ENCODE measurements around the gene VSIG8. TPM values are rescaled to one million over a fixed set of nuclear protein-coding genes. Genes with fewer than 3 reads are reported as not detected.

The VSIG8 gene
- total and polyA plus RNA-seq, 8 donors, result 0.16 to 0.27 TPM; not detected in 6

DNA sequence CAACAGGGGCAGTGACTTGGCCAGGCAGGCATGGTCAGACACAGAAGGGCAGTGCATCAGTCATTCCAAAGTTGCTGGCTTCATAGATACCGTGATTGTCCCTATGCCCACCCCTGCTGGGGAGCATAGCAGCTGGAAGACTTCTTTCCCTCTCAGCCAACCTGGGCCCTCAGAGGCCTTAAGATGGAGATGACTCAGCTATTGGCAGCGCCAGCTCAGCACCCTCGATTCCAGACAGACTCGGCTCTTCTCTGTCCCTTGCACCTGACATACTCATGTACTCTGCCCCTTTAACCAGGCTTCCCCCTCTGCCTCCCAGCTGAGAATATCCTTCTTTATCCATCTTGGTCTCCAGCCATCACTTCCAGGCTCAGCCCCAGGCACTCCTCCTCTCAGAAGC is 19.0 kb downstream of the VSIG8 start:
- intact Hi-C loops (cut with DNase I), result no loop called here

DNA sequence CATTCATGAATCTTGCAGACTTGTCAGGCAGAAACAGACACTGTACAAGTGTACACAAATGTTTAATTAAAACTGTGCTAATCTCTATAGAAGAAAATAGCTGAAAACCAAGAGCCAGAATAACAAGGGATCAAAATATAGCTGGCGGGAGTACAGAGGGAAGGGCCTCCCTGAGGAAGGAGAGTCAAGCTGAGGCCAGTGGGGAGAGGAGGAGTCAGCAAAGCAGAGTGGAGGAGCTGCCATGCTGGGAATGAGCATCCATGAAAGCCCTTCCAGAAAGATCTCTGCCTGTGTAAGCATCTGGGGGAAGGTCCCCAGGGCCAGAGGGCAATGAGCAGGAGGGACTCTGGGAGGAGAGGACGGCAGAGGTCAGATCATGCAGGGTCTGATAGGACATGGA is 20.7 kb downstream of the VSIG8 start:
- 87 to 97% methylated on average over 2 of the region's 2 CpGs for WGBS, 2 donors
- DNase-seq (no peak), FAIRE-seq (no peak)

More for the DNA sequence above, 19.0 kb downstream of the VSIG8 start:
- Histone ChIP-seq H3K27me3 (no peaks in the 10 kb centered on the region), H3K4me3 (no peak overlapping the region), H3K36me3 (no peaks in the 10 kb centered on the region), H3K9me3 (no peaks in the 10 kb centered on the region), H3K4me1 (no peaks in the 10 kb centered on the region), H3K27ac (no peak overlapping the region)
- TF ChIP-seq, protein P1, sequence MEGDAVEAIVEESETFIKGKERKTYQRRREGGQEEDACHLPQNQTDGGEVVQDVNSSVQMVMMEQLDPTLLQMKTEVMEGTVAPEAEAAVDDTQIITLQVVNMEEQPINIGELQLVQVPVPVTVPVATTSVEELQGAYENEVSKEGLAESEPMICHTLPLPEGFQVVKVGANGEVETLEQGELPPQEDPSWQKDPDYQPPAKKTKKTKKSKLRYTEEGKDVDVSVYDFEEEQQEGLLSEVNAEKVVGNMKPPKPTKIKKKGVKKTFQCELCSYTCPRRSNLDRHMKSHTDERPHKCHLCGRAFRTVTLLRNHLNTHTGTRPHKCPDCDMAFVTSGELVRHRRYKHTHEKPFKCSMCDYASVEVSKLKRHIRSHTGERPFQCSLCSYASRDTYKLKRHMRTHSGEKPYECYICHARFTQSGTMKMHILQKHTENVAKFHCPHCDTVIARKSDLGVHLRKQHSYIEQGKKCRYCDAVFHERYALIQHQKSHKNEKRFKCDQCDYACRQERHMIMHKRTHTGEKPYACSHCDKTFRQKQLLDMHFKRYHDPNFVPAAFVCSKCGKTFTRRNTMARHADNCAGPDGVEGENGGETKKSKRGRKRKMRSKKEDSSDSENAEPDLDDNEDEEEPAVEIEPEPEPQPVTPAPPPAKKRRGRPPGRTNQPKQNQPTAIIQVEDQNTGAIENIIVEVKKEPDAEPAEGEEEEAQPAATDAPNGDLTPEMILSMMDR (IDR thresholded peaks at IDR 0.05), result no peak
- ATAC-seq, result no peak
- DNase-seq, result no peak
- 86 to 87% methylated on average over 4 of the region's 4 CpGs for WGBS, 2 donors
- no peak for FAIRE-seq

DNA sequence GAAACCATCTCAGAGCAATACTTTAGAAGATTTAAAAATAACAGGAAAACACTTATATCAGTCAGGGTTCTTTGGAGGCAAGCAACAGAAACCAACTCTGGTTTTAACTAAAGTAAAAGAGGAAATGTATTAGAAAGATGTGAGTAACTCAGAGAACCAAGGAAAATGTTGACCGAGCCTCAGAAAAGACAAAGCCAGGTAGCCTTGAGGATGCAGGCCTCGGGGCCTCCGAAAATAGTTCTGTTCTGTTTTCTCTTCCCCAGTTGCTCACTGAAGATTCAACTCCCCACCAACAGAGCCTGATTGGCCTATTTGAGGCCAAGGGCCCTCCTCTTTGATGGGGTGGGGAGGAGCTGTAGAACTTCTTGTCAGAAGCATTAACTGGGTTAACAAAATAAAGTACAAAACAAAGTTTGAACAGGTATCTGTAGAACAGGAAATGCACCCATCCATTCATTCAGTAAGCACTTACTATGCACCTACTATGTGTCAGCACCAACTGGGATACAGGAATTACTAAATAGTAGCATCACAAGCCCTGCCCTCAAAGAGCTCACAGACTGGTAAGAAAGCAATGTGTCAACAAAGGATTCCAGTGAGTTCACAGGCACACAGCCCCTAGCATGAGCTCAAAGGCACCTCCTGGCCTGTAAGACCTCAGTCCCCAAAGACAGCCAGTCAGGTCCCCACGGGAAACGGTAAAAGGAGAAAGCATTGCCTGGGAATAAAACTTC is 23.2 kb downstream of the VSIG8 start:
- intact Hi-C loops (cut with DNase I), result no loop called here
- no peaks in the 10 kb centered on the region for H3K4me1 ChIP-seq
- H3K27ac ChIP-seq, result no peak overlapping the region
- H3K27me3 ChIP-seq, result no peaks in the 10 kb centered on the region
- TF ChIP-seq, protein P1 (IDR thresholded peaks at IDR 0.05), result no peak
- no peak for DNase-seq
- no peak overlapping the region for H3K4me3 ChIP-seq
- H3K36me3 ChIP-seq, result no peaks in the 10 kb centered on the region
- ATAC-seq, result no peak
- FAIRE-seq, result no peak
- WGBS, 2 donors, result 90 to 95% methylated on average over 5 of the region's 5 CpGs
- H3K9me3 ChIP-seq, result no peaks in the 10 kb centered on the region

More for the DNA sequence above, 20.7 kb downstream of the VSIG8 start:
- TF ChIP-seq, protein P1 (IDR thresholded peaks at IDR 0.05), result no peak
- Histone ChIP-seq H3K36me3 (no peaks in the 10 kb centered on the region), H3K27ac (no peak overlapping the region), H3K4me1 (no peaks in the 10 kb centered on the region), H3K4me3 (no peak overlapping the region), H3K9me3 (no peaks in the 10 kb centered on the region), H3K27me3 (no peaks in the 10 kb centered on the region)
- intact Hi-C loops (cut with DNase I), result no loop called here
- ATAC-seq, result no peak

DNA sequence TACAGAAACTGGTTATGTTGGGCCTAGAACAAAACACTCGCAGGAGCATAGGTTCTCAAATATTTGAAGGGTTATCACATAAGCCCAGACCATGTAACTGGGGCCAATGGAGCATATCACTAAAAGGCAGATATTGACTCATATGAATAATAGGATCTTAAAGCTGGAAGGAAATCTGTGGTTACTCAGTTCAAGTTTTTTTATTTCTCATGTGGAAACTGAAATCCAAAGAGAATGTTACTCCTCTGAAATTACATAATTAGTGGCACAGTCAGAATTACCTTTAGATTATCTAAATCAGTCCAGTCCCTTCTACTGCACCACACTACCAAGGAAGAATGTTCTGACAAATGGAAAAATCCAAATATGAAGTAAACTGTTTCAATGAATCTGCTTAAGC is 23.7 kb downstream of the VSIG8 start:
- 79% methylated on average over 1 of the region's 1 CpG for WGBS, 2 donors
- Histone ChIP-seq H3K9me3 (no peaks in the 10 kb centered on the region), H3K36me3 (no peaks in the 10 kb centered on the region), H3K27me3 (no peaks in the 10 kb centered on the region), H3K4me3 (no peak overlapping the region), H3K27ac (no peak overlapping the region), H3K4me1 (no peaks in the 10 kb centered on the region)
- DNase-seq (no peak), FAIRE-seq (no peak), ATAC-seq (no peak)
- intact Hi-C loops (cut with DNase I), result no loop called here
- TF ChIP-seq, protein P1 (IDR thresholded peaks at IDR 0.05), result no peak

DNA sequence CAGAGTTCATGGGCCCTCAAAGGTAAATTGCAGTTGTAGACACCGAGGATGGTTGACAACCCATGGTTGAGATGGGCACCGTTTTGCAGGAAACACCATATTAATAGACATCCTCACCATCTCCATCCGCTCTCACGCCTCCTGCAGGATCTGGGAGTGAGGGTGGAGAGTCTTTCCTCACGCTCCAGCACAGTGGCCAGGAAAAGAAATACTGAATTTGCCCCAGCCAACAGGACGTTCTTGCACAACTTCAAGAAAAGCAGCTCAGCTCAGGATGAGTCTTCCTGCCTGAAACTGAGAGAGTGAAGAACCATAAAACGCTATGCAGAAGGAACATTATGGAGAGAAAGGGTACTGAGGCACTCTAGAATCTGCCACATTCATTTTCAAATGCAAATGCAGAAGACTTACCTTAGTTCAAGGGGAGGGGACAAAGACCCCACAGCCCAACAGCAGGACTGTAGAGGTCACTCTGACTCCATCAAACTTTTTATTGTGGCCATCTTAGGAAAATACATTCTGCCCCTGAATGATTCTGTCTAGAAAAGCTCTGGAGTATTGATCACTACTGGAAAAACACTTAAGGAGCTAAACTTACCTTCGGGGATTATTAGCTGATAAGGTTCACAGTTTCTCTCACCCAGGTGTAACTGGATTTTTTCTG is 26.5 kb downstream of the VSIG8 start:
- H3K36me3 ChIP-seq, result no peaks in the 10 kb centered on the region
- H3K9me3 ChIP-seq, result no peaks in the 10 kb centered on the region
- TF ChIP-seq, protein P1 (IDR thresholded peaks at IDR 0.05), result no peak
- FAIRE-seq (no peak), DNase-seq (no peak), ATAC-seq (no peak)
- intact Hi-C loops (cut with DNase I), result no loop called here
- H3K4me3 ChIP-seq, result no peak overlapping the region
- whole genome bisulfite sequencing, 2 donors, result 75 to 76% methylated on average over 8 of the region's 8 CpGs
- H3K27me3 ChIP-seq, result no peaks in the 10 kb centered on the region
- H3K4me1 ChIP-seq, result no peaks in the 10 kb centered on the region
- H3K27ac ChIP-seq, result no peak overlapping the region

All from pancreas (tissue), 10 donors.